Heart left ventricle (tissue), 16 donors: ENCODE results near the gene RIN3. TPM values are rescaled to one million over a fixed set of nuclear protein-coding genes. Genes with fewer than 3 reads are reported as not detected.

Experiments used
- ATAC-seq, 4 donors: fragments of 200-7000 bp; cut with Tn5 transposase; one replicate each; pipeline ENCODE4 v1.9.1; 2020 to 2022; ENCODE audit warnings: moderate library complexity in 4 of 4, mild to moderate bottlenecking in 3 of 4, moderate number of reproducible peaks in 1 of 4
- DNase-seq, 5 donors: peaks; one replicate each; pipeline ENCODE4 v3.0.0-alpha.2; 2020
- H3K27ac ChIP-seq, 12 donors: fragments of 200-600 bp; sonication (generic) in 4 of 12; one replicate each; pipeline versions ENCODE4 v1.5.0 to v1.8.0; 2016 to 2022; ENCODE audit warnings: mild to moderate bottlenecking in 2 of 12
- H3K27me3 ChIP-seq, 9 donors: fragments of 200-600 bp; sonication (generic) in 2 of 9; one replicate each; pipeline versions ENCODE4 v1.5.1 to v1.8.0; 2016 to 2022; ENCODE audit warnings: mild to moderate bottlenecking in 3 of 9
- H3K36me3 ChIP-seq, 9 donors: fragments of 200-600 bp; sonication (generic) in 2 of 9; one replicate each; pipeline versions ENCODE4 v1.5.0 to v1.8.0; 2018 to 2022; ENCODE audit warnings: mild to moderate bottlenecking in 2 of 9
- H3K4me1 ChIP-seq, 12 donors: fragments of 200-600 bp; sonication (generic) in 4 of 12; one replicate each; pipeline versions ENCODE4 v1.5.0 to v1.8.0; 2016 to 2022; ENCODE audit warnings: mild to moderate bottlenecking in 3 of 12
- H3K4me3 ChIP-seq, 12 donors: fragments of 200-600 bp; sonication (generic) in 4 of 12; one replicate each; pipeline versions ENCODE4 v1.5.0 to v1.8.0; 2017 to 2022; ENCODE audit warnings: mild to moderate bottlenecking in 9 of 12, moderate library complexity in 4 of 12
- H3K9me3 ChIP-seq, 12 donors: fragments of 200-600 bp; sonication (generic) in 4 of 12; one replicate each; pipeline versions ENCODE4 v1.5.0 to v1.8.0; 2016 to 2022; ENCODE audit warnings: mild to moderate bottlenecking in 1 of 12
- POLR2A ChIP-seq, 2 donors: fragments of 450-650 bp; IDR thresholded peaks; one replicate each; pipeline ENCODE4 v1.6.1; 2017; ENCODE audit warnings: antibody characterized with exemption in 2 of 2, mild to moderate bottlenecking in 2 of 2, moderate library complexity in 2 of 2
- WGBS, 4 donors: extraction: QIAGEN DNeasy Blood & Tissue Kit in 2 of 4; methylation state at CpG; one replicate each; pipeline versions ENCODE4 v1.1.5 to v1.1.7; 2013 to 2018; 5-methylcytosine and 5-hydroxymethylcytosine counted together
- intact Hi-C, 10 donors: fragments of 100-400 bp; cut with DNase I; formaldehyde crosslinking; loops; one replicate each; pipeline versions ENCODE4 v1.11.1 to v1.14.2; 2022
- polyA plus RNA-seq, 2 donors: library from polyadenylated mRNA; stranded (reverse); fragments of 200-250 nt; gene quantifications; one replicate each; pipeline ENCODE4 v1.2.3, GENCODE V29; 2013
- total RNA-seq, 9 donors: library from RNA; depleted of rRNA in 2 of 9; stranded (reverse); fragments of >200 nt in 2 of 9; fragmentation: NEBNext Ultra II Directional in 3 of 9; extraction: Animal tissue kit (Norgen Biotek cat#: 25700) in 3 of 9; gene quantifications; one replicate each; pipeline versions ENCODE4 v1.1.0 to v1.2.4, GENCODE V29; 2016 to 2023
- TF ChIP-seq, protein P1 (sequence below), 12 donors: fragments of 200-600 bp; sonication (generic) in 4 of 12; IDR thresholded peaks; one replicate each; pipeline versions ENCODE4 v1.5.0 to v1.8.0; 2018 to 2022; ENCODE audit warnings: antibody characterized with exemption in 12 of 12, mild to moderate bottlenecking in 5 of 12
- donor health status: ischemic (EF 13 %, LVEDD 7.1; RV severe dilation, severe dysfunction).
- donor health status: healthy with polysubstance abuse.
- donor health status: DM: no; HTN: yes; CAD: no.
- donor health status: DM: no; HTN: no; CAD: no.
- donor health status: ischemic (EF 25% LVEDD 6.9; RV normal size, moderate dysfunction).
- donor health status: ischemic (EF 25% LVEDD 5.7; RV mildly dilated, moderate dysfunction).
- donor health status: healthy.
- donor health status: DM: yes; HTN: yes; CAD: no.
- donor health status: ischemic (EF 35%, LVEDD 5.7; RV mildly dilated, moderate dysfunction).
- donor health status: nonischemic (EF 11% LVEDD 7.7; RV severe dilation, severe dysfunction).
- donor health status: DM: yes; HTN: yes; CAD: no.
- donor health status: PGD.
- donor health status: ischemic (EF 29% LVEDD 5.4; RV normal size, mild dysfunction).
- donor health status: nonischemic (EF 23%, LVEDD 6.1; RV moderate dilation, normal function).

RIN3 gene
- total and polyA plus RNA-seq, 11 donors = 8.6 to 37.0 (median 12.7) TPM

GRCh38 chr14:92673601-92674150, 160.1 kb downstream of the RIN3 start:
- H3K4me3 ChIP-seq = no peak overlapping the region
- no peak for ATAC-seq
- H3K4me1 ChIP-seq = peaks cover 0 to 34% (median 1%) of the 10 kb centered on the region in 12 donors
- H3K27ac ChIP-seq = no peak overlapping the region
- H3K36me3 ChIP-seq = peaks cover 0 to 47% (median 8%) of the 10 kb centered on the region in 9 donors
- no peak for DNase-seq
- intact Hi-C loops = loop anchor here in 3 of 10 donors (10.0 kb wide), 3 partner anchors 79 to 539 kb away; no protein-coding TSS in a partner anchor
- WGBS, 4 donors = 79 to 88% (median 82%) methylated on average over 18 to 19 of the region's 19 CpGs
- H3K27me3 ChIP-seq = no peaks in the 10 kb centered on the region
- TF ChIP-seq, protein P1, sequence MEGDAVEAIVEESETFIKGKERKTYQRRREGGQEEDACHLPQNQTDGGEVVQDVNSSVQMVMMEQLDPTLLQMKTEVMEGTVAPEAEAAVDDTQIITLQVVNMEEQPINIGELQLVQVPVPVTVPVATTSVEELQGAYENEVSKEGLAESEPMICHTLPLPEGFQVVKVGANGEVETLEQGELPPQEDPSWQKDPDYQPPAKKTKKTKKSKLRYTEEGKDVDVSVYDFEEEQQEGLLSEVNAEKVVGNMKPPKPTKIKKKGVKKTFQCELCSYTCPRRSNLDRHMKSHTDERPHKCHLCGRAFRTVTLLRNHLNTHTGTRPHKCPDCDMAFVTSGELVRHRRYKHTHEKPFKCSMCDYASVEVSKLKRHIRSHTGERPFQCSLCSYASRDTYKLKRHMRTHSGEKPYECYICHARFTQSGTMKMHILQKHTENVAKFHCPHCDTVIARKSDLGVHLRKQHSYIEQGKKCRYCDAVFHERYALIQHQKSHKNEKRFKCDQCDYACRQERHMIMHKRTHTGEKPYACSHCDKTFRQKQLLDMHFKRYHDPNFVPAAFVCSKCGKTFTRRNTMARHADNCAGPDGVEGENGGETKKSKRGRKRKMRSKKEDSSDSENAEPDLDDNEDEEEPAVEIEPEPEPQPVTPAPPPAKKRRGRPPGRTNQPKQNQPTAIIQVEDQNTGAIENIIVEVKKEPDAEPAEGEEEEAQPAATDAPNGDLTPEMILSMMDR (IDR thresholded peaks at IDR 0.05) = no peak
- TF ChIP-seq POLR2A (IDR thresholded peaks at IDR 0.05) = no peak
- H3K9me3 ChIP-seq = no peaks in the 10 kb centered on the region

- H3K36me3 ChIP-seq = peaks cover 0 to 60% (median 8%) of the 10 kb centered on the region in 9 donors
- intact Hi-C loops = loop anchor here in 6 of 10 donors (5.0 to 10.0 kb wide), 8 partner anchors 63 to 541 kb away; no protein-coding TSS in a partner anchor
- no peak for TF ChIP-seq POLR2A (IDR thresholded peaks at IDR 0.05)
- TF ChIP-seq, protein P1 (IDR thresholded peaks at IDR 0.05) = no peak
- H3K4me3 ChIP-seq = no peak overlapping the region
- DNase-seq (peak in 1 of 5 donors; percentile 25), ATAC-seq (no peak)
- peak overlapping the region in 2 of 12 donors; percentile 17 to 60 for H3K27ac ChIP-seq
- peaks cover 0 to 28% (median 0%) of the 10 kb centered on the region in 12 donors for H3K4me1 ChIP-seq
- WGBS, 4 donors = 82 to 91% (median 88%) methylated on average over 6 of the region's 6 CpGs
- peaks cover 0 to 2% (median 0%) of the 10 kb centered on the region in 12 donors for H3K9me3 ChIP-seq
- no peaks in the 10 kb centered on the region for H3K27me3 ChIP-seq
Measured at GRCh38 chr14:92675421-92675820, 161.8 kb downstream of the RIN3 start.

GRCh38 chr14:92675976-92676375, 162.4 kb downstream of the RIN3 start:
- no peak overlapping the region for H3K4me3 ChIP-seq
- DNase-seq = peak in 1 of 5 donors; percentile 69
- intact Hi-C loops = loop anchor here in 6 of 10 donors (5.0 to 10.0 kb wide), 8 partner anchors 64 to 541 kb away; no protein-coding TSS in a partner anchor
- peak in 3 of 4 donors; percentile 34 to 44 (median 35) for ATAC-seq
- 68 to 79% (median 74%) methylated on average over 9 of the region's 9 CpGs for WGBS, 4 donors
- peak overlapping the region in 1 of 12 donors; percentile 60 for H3K27ac ChIP-seq
- TF ChIP-seq, protein P1 (IDR thresholded peaks at IDR 0.05) = no peak
- TF ChIP-seq POLR2A (IDR thresholded peaks at IDR 0.05) = no peak
- peaks cover 0 to 3% (median 0%) of the 10 kb centered on the region in 12 donors for H3K9me3 ChIP-seq
- peaks cover 0 to 63% (median 8%) of the 10 kb centered on the region in 9 donors for H3K36me3 ChIP-seq
- H3K4me1 ChIP-seq = peaks cover 0 to 28% (median 2%) of the 10 kb centered on the region in 12 donors
- no peaks in the 10 kb centered on the region for H3K27me3 ChIP-seq

- Histone ChIP-seq H3K27ac (peak overlapping the region in 1 of 12 donors; percentile 60), H3K9me3 (peaks cover 0 to 3% (median 0%) of the 10 kb centered on the region in 12 donors), H3K36me3 (peaks cover 0 to 64% (median 8%) of the 10 kb centered on the region in 9 donors), H3K27me3 (no peaks in the 10 kb centered on the region), H3K4me1 (peaks cover 0 to 32% (median 5%) of the 10 kb centered on the region in 12 donors), H3K4me3 (no peak overlapping the region)
- peak in 1 of 5 donors; percentile 22 for DNase-seq
- no peak for ATAC-seq
- 88 to 94% (median 91%) methylated on average over 6 to 8 of the region's 8 CpGs for WGBS, 4 donors
- TF ChIP-seq, protein P1 (IDR thresholded peaks at IDR 0.05) = no peak
- intact Hi-C loops = loop anchor here in 6 of 10 donors (5.0 to 10.0 kb wide), 8 partner anchors 64 to 542 kb away; no protein-coding TSS in a partner anchor
Measured at GRCh38 chr14:92676403-92677086, 163.0 kb downstream of the RIN3 start.
